C4-2B (cell line): ENCODE data around the gene MAP4.

Experiments
- CTCF ChIP-seq: fragments of 450-650 bp; conservative IDR thresholded peaks from 2 replicates; pipeline ENCODE4 v1.5.1; 2017; ENCODE audit warnings: mild to moderate bottlenecking
- ZFX ChIP-seq: fragments of 450-650 bp; IDR thresholded peaks from 2 replicates; pipeline ENCODE4 v1.6.1; 2017

GRCh38 chr3:48026098-48026497, 9.9 kb upstream of the MAP4 start:
- TF ChIP-seq CTCF (no peak), ZFX (no peak)
